AG09319 (cell line): Measurements from ENCODE around the gene ST6GALNAC1.

Experiments used
- DNase-seq: peaks from one replicate; pipeline ENCODE4 v3.0.0-alpha.2; 2010; ENCODE audit warnings: low read depth; ENCODE audit errors: extremely low read depth
- TF ChIP-seq, protein P1 (sequence below): IDR thresholded peaks from 2 replicates; pipeline ENCODE4 v1.5.1; 2011; ENCODE audit warnings: low read depth, mild to moderate bottlenecking, inconsistent platforms, low read length, moderate library complexity

Gene ST6GALNAC1

DNA sequence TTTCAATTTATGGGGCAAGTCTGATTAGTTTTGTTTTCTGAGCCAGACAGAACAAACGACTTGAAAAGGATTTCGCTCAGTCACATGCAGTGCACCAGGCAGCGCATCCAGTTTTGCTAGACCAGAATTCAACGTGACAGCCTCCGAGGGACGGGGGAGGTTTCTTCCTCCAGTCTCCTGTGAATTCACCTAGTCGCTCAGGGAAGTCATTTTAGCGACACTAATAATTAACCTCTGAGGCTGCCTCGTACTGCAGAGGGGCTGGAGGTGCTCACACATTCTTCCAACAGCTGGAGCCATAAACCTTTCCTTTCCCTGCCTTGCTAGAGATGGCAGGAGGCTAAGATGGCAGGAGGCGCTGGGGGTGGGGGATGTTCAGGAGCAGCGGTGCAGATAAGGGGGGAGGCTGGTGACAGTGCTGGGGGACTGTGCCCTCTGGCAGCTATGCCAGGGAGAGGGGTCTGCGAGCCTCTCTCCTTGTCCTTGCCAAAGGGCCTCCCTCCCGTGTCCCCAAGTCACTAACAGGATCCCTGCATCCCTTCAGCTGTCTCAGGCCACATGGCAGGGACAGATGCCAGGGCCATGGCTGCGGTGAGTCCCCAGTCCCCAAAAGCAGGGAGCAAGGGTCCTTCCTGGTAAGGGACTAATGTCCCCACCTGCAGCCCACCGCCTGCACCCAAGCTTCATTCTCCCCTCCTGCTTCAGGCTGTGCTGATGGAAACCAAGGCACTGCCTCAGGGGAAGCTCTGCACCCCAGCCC is 43.2 kb upstream of the ST6GALNAC1 start:
- no peak for DNase-seq
- TF ChIP-seq, protein P1, sequence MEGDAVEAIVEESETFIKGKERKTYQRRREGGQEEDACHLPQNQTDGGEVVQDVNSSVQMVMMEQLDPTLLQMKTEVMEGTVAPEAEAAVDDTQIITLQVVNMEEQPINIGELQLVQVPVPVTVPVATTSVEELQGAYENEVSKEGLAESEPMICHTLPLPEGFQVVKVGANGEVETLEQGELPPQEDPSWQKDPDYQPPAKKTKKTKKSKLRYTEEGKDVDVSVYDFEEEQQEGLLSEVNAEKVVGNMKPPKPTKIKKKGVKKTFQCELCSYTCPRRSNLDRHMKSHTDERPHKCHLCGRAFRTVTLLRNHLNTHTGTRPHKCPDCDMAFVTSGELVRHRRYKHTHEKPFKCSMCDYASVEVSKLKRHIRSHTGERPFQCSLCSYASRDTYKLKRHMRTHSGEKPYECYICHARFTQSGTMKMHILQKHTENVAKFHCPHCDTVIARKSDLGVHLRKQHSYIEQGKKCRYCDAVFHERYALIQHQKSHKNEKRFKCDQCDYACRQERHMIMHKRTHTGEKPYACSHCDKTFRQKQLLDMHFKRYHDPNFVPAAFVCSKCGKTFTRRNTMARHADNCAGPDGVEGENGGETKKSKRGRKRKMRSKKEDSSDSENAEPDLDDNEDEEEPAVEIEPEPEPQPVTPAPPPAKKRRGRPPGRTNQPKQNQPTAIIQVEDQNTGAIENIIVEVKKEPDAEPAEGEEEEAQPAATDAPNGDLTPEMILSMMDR: no peak

DNA sequence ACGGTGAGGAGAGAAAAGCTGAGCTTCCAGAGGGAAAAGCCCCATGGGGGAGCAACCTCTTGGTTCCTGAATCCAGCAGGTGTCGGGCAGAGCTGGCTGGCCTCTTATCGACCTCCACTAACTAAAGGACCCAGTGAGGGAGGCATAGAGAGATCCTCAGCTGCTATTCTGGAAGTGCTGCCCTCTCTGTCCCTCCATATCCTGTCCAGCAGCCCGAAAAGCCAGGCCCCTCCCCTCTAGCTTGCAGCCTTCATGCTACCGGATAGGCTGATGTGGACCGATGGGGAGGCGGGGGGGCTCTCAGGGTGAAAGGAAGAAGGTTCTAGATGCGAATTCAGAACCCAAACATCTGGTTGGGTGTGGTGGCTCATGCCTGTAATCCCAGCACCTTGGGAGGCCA is 42.3 kb upstream of the ST6GALNAC1 start:
- DNase-seq: no peak
- TF ChIP-seq, protein P1: no peak

DNA sequence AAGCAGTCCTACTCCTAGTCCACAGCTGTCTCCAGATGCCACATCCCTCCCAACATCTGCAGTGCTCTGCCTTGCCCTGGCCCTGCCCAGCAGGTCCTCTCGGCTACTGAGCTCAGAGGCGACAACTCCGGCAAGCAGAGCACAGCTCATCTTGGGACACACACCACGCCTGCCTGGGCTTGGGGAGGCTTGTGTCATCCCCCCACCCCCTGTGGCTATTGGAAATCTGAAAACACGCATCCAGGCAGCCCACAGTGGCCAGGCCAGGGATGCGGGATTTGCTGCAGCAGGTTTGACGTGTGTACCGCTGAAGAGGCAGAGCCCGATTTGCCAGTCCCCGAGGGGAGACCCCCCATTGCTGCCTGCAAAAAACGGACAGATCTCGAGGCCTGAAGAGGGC is 41.8 kb upstream of the ST6GALNAC1 start:
- no peak for DNase-seq
- TF ChIP-seq, protein P1: no peak

DNA sequence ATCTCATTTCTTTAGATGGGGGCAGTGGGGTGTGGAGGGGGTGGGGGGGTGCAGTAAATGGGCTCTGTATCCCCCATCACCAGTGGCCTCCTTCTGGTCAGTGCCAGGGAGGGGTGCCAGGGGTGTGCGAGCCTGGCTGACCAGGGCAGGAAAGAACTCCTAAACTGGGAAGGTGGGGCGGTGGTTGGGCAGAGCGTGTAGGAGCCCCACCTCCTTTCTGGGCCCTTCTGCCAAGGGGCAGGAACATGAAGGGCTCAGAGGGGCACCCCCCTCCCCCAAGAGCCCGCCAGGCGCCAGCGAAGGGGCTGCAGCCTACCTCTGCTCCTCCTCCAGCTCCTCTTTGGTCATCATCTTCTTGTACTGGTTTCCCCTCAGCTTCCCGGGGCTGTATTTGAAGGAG is 41.2 kb upstream of the ST6GALNAC1 start:
- no peak for DNase-seq
- TF ChIP-seq, protein P1: no peak

DNA sequence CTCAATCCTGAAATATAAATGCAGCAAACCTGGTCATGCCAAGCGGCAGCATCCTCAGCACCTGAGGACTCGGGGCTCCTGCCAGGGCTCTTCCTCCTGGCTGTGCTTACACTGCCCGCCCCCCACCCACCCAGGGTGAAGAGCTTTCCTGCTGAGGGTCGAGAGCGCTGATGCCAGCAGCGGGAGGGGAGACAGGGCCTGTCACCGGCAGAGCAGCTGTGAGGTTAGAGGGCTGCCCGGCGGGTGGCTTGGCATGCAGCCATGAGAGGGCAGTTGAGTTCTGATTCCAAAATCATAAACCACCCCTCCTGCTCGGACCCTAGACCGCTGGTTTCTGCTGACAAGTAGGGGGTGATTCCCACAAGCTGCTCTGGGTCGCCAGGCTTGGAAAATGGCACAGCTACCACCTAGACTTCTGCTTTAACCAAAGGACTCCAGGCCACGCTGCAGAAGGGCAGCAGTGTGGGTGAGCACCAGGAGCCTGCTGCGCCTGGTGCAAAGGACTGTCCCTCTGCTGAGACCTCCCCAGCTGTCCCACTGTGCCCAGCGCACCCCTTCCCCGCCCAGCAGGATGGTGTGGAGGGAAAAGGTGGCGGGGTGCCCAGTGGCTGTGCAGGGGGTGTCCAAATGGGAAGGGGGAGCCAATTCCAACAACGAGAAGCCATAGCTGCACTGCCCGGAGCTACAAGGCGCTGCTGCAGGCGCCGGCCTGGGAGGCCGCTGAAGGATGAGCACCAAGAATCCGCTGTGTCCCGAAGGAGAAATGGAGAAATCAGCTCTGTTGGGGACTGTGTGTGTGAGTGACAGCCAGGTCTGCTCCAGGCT is 40.6 kb upstream of the ST6GALNAC1 start:
- no peak for DNase-seq
- TF ChIP-seq, protein P1: no peak

DNA sequence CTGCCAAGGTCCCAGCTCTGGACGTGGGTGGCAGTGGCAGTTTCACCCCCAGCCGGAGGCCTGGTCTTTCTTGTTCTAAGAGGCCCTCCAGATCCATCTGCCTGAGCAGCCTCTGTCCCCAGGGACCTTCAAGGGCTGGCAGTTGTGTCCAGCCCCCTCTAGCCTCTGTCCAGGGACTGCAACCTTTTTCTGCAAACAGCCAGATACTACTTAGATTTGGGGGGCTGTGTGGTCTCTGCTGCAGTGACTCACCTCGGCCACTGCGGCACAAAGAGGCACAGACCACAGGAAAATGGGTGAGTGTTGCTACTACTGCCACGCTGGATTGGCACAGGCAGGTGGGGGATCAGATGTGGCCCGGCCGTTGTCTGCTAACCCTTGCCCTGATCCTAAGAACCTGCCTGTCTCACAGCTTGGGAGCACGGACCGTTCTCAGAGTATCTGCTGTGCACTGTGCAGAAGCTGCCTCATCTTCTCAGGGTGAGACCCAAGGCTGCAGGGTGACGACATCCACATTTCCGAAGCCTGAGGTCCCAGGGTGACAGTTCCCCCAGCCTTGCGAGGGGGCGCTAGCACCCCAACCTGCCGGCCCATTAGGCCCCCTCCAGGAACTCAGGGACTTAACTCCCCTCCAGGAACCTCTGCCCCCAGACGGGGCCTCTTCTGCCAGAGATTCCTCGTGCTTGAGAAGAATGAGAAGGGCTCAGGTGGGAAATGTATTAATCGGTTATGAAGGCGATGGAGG is 39.6 kb upstream of the ST6GALNAC1 start:
- no peak for DNase-seq
- TF ChIP-seq, protein P1: no peak; the same call in 1 of the 2 replicates
